DMS79 (cell line): ENCODE measurements around the gene METTL8.

ENCODE experiments used
- DNase-seq: peaks from one replicate; lab custom pipeline; 2025; lab: John Stamatoyannopoulos, UW

Gene METTL8

GRCh38 chr2:171433763-171434012 lies at the start of gene METTL8:
Gene METTL8, minus strand, starts transcription at chr2:171433990. Its CDS starts 41,805 bp downstream, at chr2:171392185.
- no peak for DNase-seq

GRCh38 chr2:171482877-171483276 lies 49.1 kb upstream of the METTL8 start:
- no peak for DNase-seq

GRCh38 chr2:171482308-171482707 lies 48.5 kb upstream of the METTL8 start:
- DNase-seq: no peak

- no peak for DNase-seq
These were observed 47.1 kb upstream of the METTL8 start for GRCh38 chr2:171480908-171481307.

GRCh38 chr2:171479154-171479814 lies 45.5 kb upstream of the METTL8 start:
- DNase-seq: no peak

- no peak for DNase-seq
These were observed 44.6 kb upstream of the METTL8 start for GRCh38 chr2:171478345-171478744.

- no peak for DNase-seq
These were observed 42.2 kb upstream of the METTL8 start for GRCh38 chr2:171475979-171476378.

GRCh38 chr2:171470129-171470528 lies 36.3 kb upstream of the METTL8 start:
- no peak for DNase-seq

- DNase-seq: no peak
These were observed 35.4 kb upstream of the METTL8 start for GRCh38 chr2:171469176-171469575.

- no peak for DNase-seq
These were observed 26.7 kb upstream of the METTL8 start for GRCh38 chr2:171460537-171460936.

- DNase-seq: no peak
These were observed 25.7 kb upstream of the METTL8 start for GRCh38 chr2:171459498-171459897.

- DNase-seq: no peak
These were observed 19.0 kb upstream of the METTL8 start for GRCh38 chr2:171452773-171453172.

- DNase-seq: no peak
These were observed 17.3 kb upstream of the METTL8 start for GRCh38 chr2:171451074-171451473.

GRCh38 chr2:171447675-171448074 lies 13.9 kb upstream of the METTL8 start:
- DNase-seq: no peak

- no peak for DNase-seq
These were observed 7.7 kb upstream of the METTL8 start for GRCh38 chr2:171441470-171441869.

GRCh38 chr2:171436307-171436706 lies 2.5 kb upstream of the METTL8 start:
- DNase-seq: no peak

- peak; percentile 87 for DNase-seq
These were observed 511 bp upstream of the METTL8 start, which contains the start of gene DCAF17 for GRCh38 chr2:171434013-171434989. Gene DCAF17, plus strand, starts transcription at chr2:171434226. Its CDS starts 352 bp downstream, at chr2:171434578.

- peak; percentile 56 for DNase-seq
These were observed 624 bp downstream of the METTL8 start for GRCh38 chr2:171432969-171433762.

GRCh38 chr2:171432206-171432968 lies 1.4 kb downstream of the METTL8 start:
- DNase-seq: no peak

GRCh38 chr2:171431677-171432167 lies 2.1 kb downstream of the METTL8 start:
- no peak for DNase-seq
